Head of caudate nucleus (tissue), 42 donors: ENCODE results near the gene MYCBPAP.

Experiments
- DNase-seq, 42 donors: peaks; one replicate each; pipeline versions ENCODE4 v3.0.0 to v3.0.0-alpha.2; 2020 to 2021; ENCODE audit warnings: mixed read lengths in 7 of 42
- intact Hi-C: fragments of 100-400 bp; cut with DNase I; formaldehyde crosslinking; loops from one replicate; pipeline ENCODE4 v1.15.0; 2022

The MYCBPAP gene

DNA sequence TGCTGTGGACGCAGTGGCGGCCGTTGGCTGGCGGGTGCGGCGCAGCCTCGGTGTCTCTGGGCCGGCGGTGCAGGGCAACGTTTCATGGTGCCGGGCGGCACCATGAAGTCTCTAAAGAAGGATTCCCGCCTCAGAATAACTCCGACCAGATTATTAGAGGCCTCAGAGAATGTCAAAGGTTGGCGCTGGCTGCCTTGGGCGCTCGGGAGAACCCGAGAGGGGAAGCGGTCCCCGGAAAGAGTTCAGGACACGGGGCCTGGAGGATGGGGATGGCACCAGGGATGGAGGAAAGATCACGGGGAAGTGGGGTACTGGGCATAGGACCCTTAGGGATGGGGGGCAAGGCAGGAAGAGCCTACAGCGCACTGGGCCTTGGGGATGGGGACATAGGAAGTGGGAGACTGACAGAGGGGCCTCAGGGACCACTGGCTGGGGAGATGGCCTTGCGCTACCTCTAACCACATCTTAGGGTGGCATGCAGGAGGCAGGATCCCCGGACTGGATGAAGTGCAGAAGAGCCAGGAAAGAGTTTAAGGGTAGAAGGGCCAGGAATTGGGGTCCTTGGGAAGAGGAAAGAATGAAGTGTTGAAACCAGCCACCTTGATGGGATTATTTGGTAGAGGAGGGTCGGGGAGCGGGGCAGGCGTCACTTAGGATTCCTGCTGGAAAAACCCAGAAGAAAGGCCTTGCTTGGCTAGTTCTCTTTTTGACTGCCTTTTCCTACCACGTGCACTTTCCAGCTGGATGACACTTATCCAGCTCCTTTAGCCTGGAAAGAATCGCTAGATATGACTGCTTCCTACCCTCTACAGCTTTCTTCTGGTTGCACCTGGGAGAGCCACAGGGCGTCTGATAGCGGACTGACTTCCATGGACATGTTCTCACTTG, 578 bp downstream of the MYCBPAP start:
- intact Hi-C loops: no loop called here
- peak in 3 of 42 donors; percentile 3 to 38 (median 13) for DNase-seq

DNA sequence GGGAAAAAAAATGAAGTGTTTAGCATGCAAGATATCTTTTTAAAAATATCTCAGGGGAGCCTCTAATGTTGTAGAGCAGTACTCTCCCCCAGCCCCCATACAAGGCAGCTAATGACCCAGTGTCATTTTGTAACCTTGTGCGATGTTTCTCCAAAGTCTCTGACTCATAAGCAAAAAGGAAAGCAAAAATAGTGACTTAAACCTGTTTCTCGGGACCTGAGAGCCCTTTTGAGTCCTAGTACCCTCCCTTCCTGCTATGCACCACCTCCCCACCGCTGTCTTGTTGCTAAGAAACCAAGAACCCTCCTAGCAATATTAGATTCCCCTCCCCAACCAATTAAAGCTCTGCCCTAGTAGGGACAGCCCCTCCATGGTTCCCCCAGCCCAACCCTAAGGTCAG, 2.8 kb downstream of the MYCBPAP start:
- no peak for DNase-seq

DNA sequence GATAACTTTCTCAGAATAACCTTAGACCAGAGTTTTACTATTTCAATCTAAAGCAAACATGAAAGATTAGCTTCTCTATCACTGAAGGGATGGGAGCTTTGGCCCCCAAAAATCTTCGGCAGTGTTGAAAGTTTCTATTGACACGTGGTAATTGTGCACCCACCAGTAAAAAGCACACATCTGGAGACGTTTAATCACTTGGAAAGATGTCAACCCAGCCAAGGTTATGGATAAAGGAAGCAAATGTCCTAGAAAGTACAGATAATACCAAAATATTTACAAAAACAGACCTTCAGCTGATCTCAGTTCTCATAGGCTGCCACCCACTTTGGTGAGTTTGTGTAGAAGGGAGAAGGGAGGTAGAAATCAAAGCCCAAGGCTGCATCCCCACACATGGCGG, 5.3 kb downstream of the MYCBPAP start:
- no peak for DNase-seq
- intact Hi-C loops: no loop called here

More for the DNA sequence above, 2.8 kb downstream of the MYCBPAP start:
- intact Hi-C loops: no loop called here

DNA sequence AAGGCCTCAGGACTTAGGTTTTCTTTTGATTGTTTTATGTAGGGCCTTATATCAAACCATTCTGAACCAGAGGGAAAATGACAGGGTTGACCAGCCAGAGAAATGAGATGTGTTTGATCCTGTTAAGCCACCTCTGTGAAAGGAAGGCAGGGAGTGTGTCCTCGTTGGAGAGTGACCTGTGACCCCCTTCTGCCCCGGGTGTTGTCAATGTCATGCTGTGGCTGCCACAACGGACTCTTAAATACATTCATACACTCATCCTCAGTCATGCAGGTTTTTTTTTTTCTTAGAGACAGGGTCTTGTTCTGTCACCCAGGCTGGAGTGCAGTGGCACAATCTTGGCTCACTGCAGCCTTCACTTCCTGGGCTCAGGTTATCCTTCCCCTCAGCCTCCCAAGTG, 6.1 kb downstream of the MYCBPAP start:
- no peak for DNase-seq
- intact Hi-C loops: no loop called here

DNA sequence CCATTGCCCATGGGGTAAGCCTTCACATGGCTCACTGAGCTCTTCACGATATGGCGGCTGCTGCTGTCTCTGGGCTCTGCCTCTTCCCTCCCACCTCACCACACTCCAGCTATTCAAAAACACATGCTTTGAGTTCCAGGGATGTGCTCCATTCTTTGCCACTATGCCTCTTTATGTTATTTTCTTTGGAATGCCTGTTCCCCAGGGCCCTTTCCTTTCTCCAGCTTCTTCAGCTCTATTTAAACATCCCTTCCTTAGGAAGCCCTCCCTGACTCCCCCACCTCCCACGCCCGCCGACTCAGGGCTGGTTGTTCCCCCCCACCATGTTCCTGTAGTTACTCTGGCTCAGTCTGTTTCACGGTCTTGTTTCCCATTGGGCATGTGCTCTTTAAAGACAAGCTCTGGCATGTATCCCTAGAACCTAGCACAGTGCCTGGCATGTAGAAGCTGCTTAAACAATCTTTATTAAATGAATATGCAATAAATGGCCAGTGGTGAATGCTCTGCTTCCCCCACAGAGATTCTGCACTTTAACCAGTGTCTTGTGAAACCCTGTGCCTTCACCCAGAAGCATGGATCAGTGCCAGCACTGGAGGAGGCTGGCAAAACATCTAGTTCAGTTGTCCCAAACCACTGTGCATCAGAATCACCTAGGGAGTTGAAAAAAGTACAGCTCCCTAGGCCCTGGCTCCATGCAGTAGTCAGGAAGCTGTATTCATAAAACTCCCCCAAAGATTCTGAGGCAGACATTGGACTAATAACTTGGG, 6.9 kb downstream of the MYCBPAP start:
- intact Hi-C loops: no loop called here
- no peak for DNase-seq

DNA sequence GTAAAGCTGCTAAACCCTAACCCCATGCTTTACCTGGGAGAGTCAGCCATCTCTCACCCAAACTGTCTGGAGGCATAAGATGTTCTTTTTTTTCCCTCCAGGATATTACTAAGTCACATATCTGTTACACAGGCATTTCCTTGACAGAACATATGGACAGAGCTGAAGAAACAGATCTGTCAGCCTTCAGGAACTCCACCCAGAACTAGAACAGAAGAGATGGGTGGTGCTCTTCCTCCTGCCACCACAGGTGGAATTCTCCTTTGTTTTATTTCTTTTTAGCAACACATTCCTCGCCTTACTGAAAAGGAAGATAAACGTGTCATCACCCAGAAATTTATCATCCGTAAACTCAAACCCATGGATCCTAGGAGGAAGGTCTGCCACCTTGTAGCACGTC, 8.8 kb downstream of the MYCBPAP start:
- intact Hi-C loops: no loop called here

DNA sequence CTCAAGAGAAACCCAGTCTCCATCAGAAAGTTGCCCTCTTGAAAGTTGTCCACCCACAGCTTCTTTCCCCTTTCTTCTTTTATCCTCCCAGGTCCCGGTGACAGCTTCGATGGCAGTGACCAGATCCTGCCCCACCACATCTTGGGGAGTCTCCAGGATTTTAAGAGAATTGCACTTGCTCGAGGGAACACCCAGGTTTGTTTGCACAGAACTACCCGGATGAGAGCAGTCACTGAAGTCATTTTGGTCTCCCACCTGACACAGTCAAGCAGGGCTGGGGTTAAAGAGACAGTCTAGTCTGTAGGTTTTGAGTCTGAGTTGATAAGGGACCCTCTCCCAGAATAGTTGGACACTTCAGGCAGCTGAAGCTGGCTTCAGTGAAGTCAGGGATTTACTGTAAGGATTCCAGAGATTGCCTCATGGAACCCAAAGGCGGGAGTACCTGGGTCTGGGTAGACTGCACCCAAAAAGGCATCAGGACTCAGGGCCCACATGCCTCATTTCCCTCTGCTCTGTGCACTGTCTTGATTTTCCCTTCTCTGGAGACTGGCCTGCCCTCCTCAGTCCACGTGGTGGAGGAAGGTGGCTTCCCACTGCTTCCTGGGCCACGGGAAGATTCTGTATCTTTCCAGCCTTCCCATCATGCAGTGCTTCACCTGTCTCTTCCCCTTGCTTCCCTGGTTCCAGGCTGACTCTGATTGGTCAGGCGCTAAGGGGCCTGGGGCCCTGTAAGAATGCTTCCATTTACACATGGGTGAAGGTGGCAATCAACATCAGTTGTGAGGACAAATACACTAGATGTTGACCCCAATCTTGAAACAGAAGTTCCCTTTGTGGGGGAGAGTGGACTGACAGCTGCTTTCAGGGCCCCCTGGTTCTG, 9.5 kb downstream of the MYCBPAP start:
- no peak for DNase-seq
- intact Hi-C loops: no loop called here

More for the DNA sequence above, 8.8 kb downstream of the MYCBPAP start:
- no peak for DNase-seq

DNA sequence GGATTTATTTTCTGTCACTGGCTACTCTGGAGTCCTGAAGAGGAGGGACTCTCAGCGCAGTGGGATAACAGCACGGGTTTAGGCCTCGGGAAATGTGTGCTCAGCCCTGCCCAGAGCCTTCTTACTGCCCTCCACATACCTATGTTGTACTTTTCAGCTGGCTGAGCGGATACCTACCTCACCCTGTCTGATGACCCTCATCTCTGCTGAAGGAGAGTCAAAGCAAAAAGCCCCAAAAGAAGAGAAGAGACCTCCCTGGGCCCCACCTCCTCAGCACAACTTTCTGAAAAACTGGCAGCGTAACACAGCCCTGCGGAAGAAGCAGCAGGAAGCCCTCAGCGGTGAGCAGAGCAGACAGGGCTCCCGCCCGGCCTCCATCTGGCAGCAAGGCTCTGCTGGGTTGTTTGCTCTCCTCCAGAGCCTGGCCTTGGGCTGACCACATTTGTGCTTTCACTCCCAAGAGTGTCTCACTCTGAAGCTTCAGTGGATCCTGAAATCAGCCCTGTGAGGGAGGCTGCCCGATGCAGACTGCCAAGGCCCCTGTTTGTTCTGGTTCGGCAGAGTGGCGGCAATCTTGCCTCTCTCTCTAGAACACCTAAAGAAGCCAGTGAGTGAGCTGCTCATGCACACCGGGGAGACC, 10.3 kb downstream of the MYCBPAP start:
- no peak for DNase-seq
- intact Hi-C loops: no loop called here

DNA sequence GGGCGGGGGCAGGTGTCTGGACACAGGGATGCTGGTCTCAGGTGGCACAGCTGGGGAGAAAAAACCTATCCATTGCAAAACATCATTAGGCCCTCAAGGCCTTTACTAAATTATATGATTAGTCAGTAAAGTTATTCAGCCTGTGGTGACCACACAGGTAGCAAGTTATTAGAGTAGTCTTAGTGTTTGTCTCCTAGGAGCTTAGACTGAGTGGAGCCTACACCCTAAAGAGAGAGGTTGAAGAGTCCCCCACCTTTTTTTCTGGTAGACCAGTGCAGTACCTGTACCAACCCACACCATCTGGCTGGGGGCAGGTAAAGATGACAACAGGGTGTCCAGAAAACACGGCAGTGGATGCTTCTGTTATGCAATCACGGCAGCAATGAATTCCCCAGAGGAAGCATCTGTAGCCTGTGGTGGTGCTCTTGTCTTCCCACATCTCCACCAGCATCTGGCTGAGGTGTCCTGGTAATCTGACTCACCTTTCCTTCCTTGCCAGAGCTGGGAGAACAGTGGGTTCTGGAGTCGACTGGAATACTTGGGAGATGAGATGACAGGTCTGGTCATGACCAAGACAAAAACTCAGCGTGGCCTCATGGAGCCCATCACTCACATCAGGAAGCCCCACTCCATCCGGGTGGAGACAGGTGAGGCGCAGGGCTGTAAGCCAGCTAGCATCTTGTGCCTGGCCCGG, 11.0 kb downstream of the MYCBPAP start:
- intact Hi-C loops: no loop called here

DNA sequence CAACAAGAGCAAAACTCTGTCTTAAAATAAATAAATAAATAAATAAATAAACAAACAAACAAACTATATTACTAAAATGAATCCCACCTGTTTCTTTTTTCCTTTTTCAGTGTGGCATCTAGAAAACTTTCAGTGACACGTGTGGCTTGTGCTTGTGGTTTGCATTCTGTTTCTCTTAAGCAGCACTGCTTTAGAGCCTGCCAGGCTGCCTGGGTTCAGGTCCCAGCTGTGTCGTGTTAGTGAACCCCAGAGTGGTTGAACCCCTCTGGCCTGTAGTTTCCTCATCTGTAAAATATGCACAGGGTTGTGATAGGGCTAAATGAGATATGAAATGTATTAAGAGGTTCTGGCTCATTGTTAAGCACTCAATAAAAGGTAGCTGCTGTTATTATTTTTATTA, 12.2 kb downstream of the MYCBPAP start:
- intact Hi-C loops: no loop called here
- no peak for DNase-seq

More for the DNA sequence above, 11.0 kb downstream of the MYCBPAP start:
- DNase-seq: no peak

DNA sequence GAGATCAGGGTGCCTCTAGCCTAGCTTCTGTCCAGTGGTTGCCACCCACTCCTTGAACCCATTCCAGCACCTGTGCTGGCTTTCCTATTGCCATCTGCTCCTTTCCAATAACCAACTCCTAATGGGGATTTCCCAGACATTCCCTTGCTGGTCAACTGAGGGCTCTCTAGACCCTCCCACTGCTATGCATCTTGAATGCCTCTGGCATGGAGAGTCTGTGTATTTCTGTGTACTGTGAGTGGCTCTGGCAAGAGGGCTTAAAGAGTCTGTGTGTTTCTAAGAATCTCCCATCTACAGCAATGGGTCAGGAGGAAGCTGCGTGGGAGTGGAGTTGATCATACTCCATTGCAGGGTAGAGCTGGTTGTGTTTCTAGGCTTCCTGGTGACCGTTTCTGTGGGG, 13.3 kb downstream of the MYCBPAP start:
- intact Hi-C loops: no loop called here
- no peak for DNase-seq

DNA sequence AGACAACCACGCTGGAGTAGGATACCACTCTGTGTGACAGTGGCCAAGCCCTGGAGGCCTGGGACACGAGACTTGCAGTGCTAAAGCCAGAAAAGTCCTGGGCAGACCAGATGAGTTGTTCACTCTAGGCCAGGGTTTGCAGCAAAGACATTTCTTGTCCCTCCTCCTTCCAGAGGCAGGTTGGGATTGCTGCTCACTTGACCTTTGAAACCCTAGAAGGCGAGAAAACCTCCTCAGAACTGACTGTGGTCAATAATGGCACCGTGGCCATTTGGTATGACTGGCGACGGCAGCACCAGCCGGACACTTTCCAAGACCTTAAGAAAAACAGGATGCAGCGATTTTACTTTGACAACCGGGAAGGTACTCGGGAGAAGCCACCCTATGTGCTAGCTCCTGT, 14.5 kb downstream of the MYCBPAP start:
- DNase-seq: no peak
- intact Hi-C loops: no loop called here

DNA sequence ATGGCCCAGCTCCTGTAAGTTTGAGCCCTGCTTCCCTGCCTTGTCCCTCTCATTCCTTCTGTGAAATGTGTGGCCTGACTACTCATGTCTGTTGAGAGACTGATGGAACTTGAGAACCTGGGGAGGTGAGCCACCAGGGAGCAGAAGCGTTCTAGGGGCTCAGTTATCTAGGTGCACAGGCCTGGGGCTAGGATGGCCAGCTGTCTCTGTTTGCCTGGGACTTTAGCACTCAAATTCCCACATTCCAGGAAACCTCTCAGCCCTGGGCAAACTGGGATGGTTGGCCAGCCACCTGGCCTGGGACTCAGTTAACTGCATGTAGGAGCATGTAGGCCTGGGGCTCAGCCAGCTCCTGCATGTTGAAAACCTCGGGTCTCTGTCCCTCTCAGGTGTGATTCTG, 15.0 kb downstream of the MYCBPAP start:
- intact Hi-C loops: no loop called here
- DNase-seq: no peak

DNA sequence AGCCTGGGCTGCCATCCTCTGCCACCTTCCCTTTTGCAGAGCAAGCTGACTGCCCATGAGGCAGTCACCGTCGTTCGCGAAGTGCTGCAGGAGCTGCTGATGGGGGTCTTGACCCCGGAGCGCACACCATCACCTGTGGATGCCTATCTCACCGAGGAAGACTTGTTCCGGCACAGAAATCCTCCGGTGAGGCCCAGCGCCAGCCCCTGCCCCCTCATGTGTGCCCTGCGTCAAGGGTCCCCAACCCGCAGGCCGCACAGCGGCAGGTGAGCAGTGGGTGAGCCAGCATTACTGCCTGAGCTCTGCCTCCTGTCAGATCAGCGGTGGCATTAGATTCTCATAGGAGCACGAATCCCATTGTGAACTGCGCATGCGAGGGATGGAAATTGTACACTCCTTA, 16.6 kb downstream of the MYCBPAP start:
- intact Hi-C loops: no loop called here
- no peak for DNase-seq

DNA sequence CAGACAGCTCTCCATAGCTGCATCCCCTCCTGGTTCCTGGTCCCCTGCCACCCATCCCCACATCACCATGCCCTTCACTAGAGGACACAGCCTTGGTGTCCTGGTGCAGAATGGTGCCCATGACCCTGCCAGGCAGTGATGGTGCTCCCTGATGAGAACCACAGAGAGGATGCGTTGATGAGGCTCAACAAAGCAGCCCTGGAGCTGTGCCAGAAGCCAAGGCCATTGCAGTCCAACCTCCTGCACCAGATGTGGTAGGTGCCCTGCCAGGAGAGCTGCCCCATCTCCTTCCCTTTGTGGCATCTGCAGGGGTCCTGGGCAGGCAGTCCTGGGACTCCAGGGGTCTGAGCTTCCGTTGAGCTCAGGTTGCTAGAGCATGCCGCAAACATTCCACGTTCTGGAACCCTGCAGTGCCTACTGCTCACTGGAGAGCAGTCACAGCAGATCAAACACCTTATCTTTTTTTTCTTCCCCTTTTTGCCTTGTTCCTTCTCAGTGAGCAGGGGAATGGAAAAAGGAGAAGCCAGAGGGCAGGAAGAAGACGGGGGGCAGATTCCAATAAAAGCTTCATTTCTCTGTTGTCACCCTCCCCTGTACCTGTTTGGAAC, 19.0 kb downstream of the MYCBPAP start:
- DNase-seq: no peak
- intact Hi-C loops: no loop called here

DNA sequence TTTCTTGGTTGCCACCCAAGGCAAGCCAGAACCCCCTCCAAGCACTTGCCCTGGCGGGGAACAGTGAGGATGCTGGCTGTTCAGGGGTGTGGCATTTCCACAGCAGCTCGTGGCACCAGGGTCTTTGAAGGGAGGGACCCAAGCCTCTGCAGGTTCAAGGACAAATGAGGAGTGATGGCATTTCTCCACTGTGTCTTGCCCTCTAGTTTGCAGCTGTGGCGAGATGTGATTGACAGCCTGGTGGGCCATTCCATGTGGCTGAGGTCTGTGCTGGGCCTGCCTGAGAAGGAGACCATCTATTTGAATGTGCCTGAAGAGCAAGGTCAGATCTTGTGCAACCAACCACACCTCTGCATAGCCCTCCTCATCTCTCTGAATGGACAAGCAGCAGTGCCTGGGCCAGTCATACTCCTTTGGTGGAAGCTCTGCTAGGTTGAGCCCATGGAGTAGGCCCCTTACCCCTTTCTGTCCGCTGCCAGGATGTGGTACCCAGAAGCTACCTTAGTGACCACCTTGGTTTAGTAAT, 19.8 kb downstream of the MYCBPAP start:
- no peak for DNase-seq
- intact Hi-C loops: no loop called here

DNA sequence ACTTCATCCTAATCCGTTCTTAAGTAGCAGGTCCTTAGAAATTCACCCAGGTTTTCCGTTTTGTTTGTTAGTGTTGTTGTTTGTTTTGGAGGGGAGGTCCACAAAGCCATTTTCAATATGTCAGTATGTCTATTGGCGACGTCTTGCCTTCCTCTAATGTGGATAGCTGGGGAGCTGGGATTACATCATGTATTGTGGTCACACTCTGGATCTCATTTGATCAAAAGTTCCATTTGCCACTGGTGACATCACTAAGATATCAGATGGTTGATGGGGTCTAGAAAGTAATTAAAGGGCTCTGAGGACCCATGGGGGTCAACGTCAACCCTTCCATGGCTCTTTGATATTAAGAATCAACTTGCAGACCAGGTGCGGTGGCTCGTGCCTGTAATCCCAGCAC, 21.6 kb downstream of the MYCBPAP start:
- intact Hi-C loops: no loop called here
- no peak for DNase-seq
